ENCODE data around the gene ACAA2. TPM values are rescaled to one million over a fixed set of nuclear protein-coding genes. Genes with fewer than 3 reads are reported as not detected.
A peak's percentile ranks its signal among the peaks of the same experiment; 100 is the strongest.

Gene ACAA2
- total and polyA plus RNA-seq, 2 of the 8 experiments (the other 6 are each of a cell fraction or from before 2014, with no cell fraction given), result 63.4 to 151 TPM

DNA sequence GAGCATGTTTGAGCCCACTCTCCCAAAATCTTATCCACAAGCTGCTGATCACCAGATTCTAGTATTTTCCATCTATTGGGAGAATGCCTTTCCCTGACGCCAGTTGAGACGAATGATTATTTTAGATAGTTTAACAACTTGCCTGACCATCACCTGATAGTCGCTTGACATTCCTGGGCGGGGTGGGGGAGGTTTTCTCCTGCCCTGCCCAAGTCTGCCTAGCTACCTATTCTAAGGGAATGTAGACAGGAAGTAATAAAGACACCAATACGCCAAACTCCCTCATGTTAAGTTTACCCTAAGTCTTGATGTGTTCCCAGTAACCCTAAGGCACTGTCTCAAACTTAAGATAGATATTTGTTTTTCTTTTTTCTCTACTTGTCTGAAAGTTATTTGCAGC lies 4.6 kb upstream of the ACAA2 start:
- Histone ChIP-seq H2AK5ac (ENCODE audit: low read depth, low read length) (no peak overlapping the region), H4K91ac (replicated peaks; ENCODE audit: insufficient read length, low read length) (no peak overlapping the region), H3K4ac (replicated peaks; ENCODE audit: insufficient read length, low read depth, low read length) (no peak overlapping the region), H3K4me2 (ENCODE audit: insufficient read depth in 1 of 2, low read depth in 2 of 2, low read length in 2 of 2) (no peak overlapping the region), H3K23ac (ENCODE audit: insufficient read length) (no peak overlapping the region), H2BK12ac (ENCODE audit: low read depth, low read length) (no peak overlapping the region), H3K4me1 (replicated peaks in 1 of 4; ENCODE audit: control insufficient read depth in 3 of 4, insufficient read depth in 4 of 4, low read length in 3 of 4) (peaks cover 0 to 2% (median 0%) of the 10 kb centered on the region in 4 experiments; a peak in 1 of 7 replicates), H3K18ac (ENCODE audit: extremely low read depth, low read length) (no peak overlapping the region), H3K36me3 (ENCODE audit: control insufficient read depth in 2 of 4, insufficient read depth in 4 of 4, low read length in 3 of 4) (no peaks in the 10 kb centered on the region), H2BK120ac (replicated peaks; ENCODE audit: low read depth, low read length) (no peak overlapping the region), H3K23me2 (ENCODE audit: low read depth, low read length) (peaks cover 3% of the 10 kb centered on the region; the same call in 1 of the 2 replicates), H2BK20ac (ENCODE audit: low read length) (no peak overlapping the region), H3K56ac (replicated peaks; ENCODE audit: insufficient read length, low read depth, low read length) (no peak overlapping the region), H4K20me1 (replicated peaks in 1 of 2; ENCODE audit: control insufficient read depth in 1 of 2, insufficient read depth in 2 of 2, low read length in 2 of 2) (no peaks in the 10 kb centered on the region), H3K4me3 (ENCODE audit: extremely low read depth in 1 of 4, insufficient read depth in 2 of 4, low read depth in 3 of 4, low read length in 4 of 4) (no peak overlapping the region), H3K27me3 (replicated peaks in 1 of 4; ENCODE audit: control insufficient read depth in 3 of 4, extremely low read depth in 1 of 4, insufficient read depth in 3 of 4, low read length in 3 of 4) (no peaks in the 10 kb centered on the region), H3K14ac (ENCODE audit: insufficient read length) (no peak overlapping the region), H3K79me1 (ENCODE audit: low read depth, low read length) (no peaks in the 10 kb centered on the region), H4K8ac (ENCODE audit: extremely low read depth, insufficient read depth, low read length) (no peak overlapping the region), H3K79me2 (ENCODE audit: control insufficient read depth in 1 of 2, insufficient read depth in 2 of 2, low read length in 2 of 2) (peaks cover 0 to 2% of the 10 kb centered on the region in 2 experiments; a peak in 1 of 4 replicates), H3K9me3 (ENCODE audit: insufficient read depth in 2 of 2, low read depth in 1 of 2, low read length in 1 of 2) (no peaks in the 10 kb centered on the region), H3K9ac (replicated peaks in 1 of 4; ENCODE audit: extremely low read depth in 1 of 4, low read depth in 3 of 4, low read length in 3 of 4) (no peak overlapping the region), H2AFZ (ENCODE audit: low read length) (no peak overlapping the region), H3K27ac (ENCODE audit: low read depth, low read length) (no peak overlapping the region), H2BK5ac (ENCODE audit: low read depth, low read length) (peak overlapping the region; percentile 24; the same call in 1 of the 2 replicates), H2BK15ac (ENCODE audit: low read length) (no peak overlapping the region), H4K5ac (ENCODE audit: insufficient read length, low read depth, low read length) (no peak overlapping the region)
- 77% methylated on average over 5 of the region's 5 CpGs; no CpG with 5 or more reads in 1 of the 2 experiments for WGBS, 2 experiments (ENCODE audit: extremely low coverage in 1 of 2, insufficient coverage in 1 of 2, insufficient read length in 1 of 2, insufficient replicate concordance in 2 of 2, low coverage in 1 of 2, low lambda C conversion rate in 2 of 2, missing lambda C conversion rate in 1 of 2)
- POLR2A ChIA-PET (ENCODE audit: partially characterized antibody), result interaction anchor here (1.1 kb wide), 2 partner anchors 26 to 329 kb away, joined by 3 read pairs; no protein-coding TSS in a partner anchor
- DNase-seq (ENCODE audit: low read depth in 1 of 2, low spot score in 2 of 2) (no peak), FAIRE-seq (no peak)
- CTCF ChIA-PET (ENCODE audit: partially characterized antibody), result interaction anchor here (1.4 kb wide), 1 partner anchor 307 kb away, joined by 3 read pairs; no protein-coding TSS in a partner anchor
- no peak for TF ChIP-seq SIRT6 (IDR thresholded peaks at IDR 0.05; ENCODE audit: low read length)
- no peak for TF ChIP-seq NRF1 (IDR thresholded peaks at IDR 0.05; ENCODE audit: low read depth, low read length)
- TF ChIP-seq MAFK (IDR thresholded peaks at IDR 0.05; ENCODE audit: low read depth, low read length), result no peak
- no peak for TF ChIP-seq CHD2 (IDR thresholded peaks at IDR 0.05; ENCODE audit: low read length)
- TF ChIP-seq EZH2 (IDR thresholded peaks at IDR 0.05; ENCODE audit: low read depth, low read length, severe bottlenecking), result no peak
- no peak for TF ChIP-seq CHD1 (IDR thresholded peaks at IDR 0.05; ENCODE audit: low read depth, low read length)
- TF ChIP-seq CTCF (IDR thresholded peaks at IDR 0.05; ENCODE audit: control extremely low read depth in 1 of 3, insufficient read depth in 1 of 3, low read depth in 1 of 3, low read length in 3 of 3), result no peak
- TF ChIP-seq NANOG (IDR thresholded peaks at IDR 0.05; ENCODE audit: insufficient read depth, low read depth, low read length, poor library complexity, severe bottlenecking), result no peak
- TF ChIP-seq SIX5 (IDR thresholded peaks at IDR 0.05; ENCODE audit: low read depth, low read length), result no peak
- no peak for TF ChIP-seq KDM5A (IDR thresholded peaks at IDR 0.05; ENCODE audit: low read length)
- no peak for TF ChIP-seq KDM4A (IDR thresholded peaks at IDR 0.05; ENCODE audit: low read depth, low read length, severe bottlenecking)
- TF ChIP-seq SP1 (IDR thresholded peaks at IDR 0.05; ENCODE audit: low read depth, low read length), result no peak
